IMR-90 (cell line): ENCODE results near the gene DCTN1. TPM values are rescaled to one million over a fixed set of nuclear protein-coding genes. Genes with fewer than 3 reads are reported as not detected.

ENCODE experiments used
- ATAC-seq: fragments of 200-7000 bp; cut with Tn5 transposase; 2 replicates; pipeline ENCODE4 v1.9.1; 2020; ENCODE audit warnings: low read depth, mild to moderate bottlenecking, moderate library complexity
- BruUV-seq: library from RNA; stranded (reverse); fragments of 400-500 nt; replicated peaks from 2 replicates; lab custom pipeline; 2021; lab: Mats Ljungman, UMichigan
- CTCF ChIA-PET: fragments of 300-600 bp; formaldehyde crosslinking; extraction: SDS; loops from one replicate; lab custom pipeline; 2021; ENCODE audit warnings: antibody characterized with exemption; lab: Yijun Ruan, JAX
- POLR2A ChIA-PET: fragments of 300-600 bp; sonication (Branson Sonifier 250); formaldehyde crosslinking; loops from one replicate; lab custom pipeline; 2022; ENCODE audit warnings: antibody characterized with exemption; ENCODE audit not compliant: unreplicated experiment; lab: Charles Lee
- DNase-seq: peaks from one replicate; pipeline ENCODE4 v3.0.0; 2013
- H2AFZ ChIP-seq: replicated peaks from 2 replicates; pipeline ENCODE3; 2013; ENCODE audit warnings: low read length, mild to moderate bottlenecking; ENCODE audit not compliant: poor library complexity
- H2AK5ac ChIP-seq: 2 replicates; pipeline ENCODE4 v1.6.1; 2013; ENCODE audit warnings: low read depth, low read length, inconsistent platforms
- H2AK9ac ChIP-seq: replicated peaks from 2 replicates; pipeline ENCODE3; 2013; ENCODE audit warnings: mild to moderate bottlenecking, low read depth, low read length, moderate library complexity; ENCODE audit not compliant: poor library complexity
- H2BK120ac ChIP-seq: 2 replicates; pipeline ENCODE4 v1.6.1; 2013; ENCODE audit warnings: low read depth, low read length, inconsistent platforms
- H2BK15ac ChIP-seq: 3 replicates; pipeline ENCODE4 v1.6.1; 2013; ENCODE audit warnings: low read depth, low read length, inconsistent platforms
- H2BK20ac ChIP-seq: 2 replicates; pipeline ENCODE4 v1.6.1; 2013; ENCODE audit warnings: low read depth, mild to moderate bottlenecking, inconsistent platforms, low read length, moderate library complexity
- H2BK5ac ChIP-seq: 2 replicates; pipeline ENCODE4 v1.6.1; 2013; ENCODE audit warnings: mild to moderate bottlenecking, low read depth, low read length, inconsistent platforms; ENCODE audit not compliant: poor library complexity, severe bottlenecking
- H3K14ac ChIP-seq: replicated peaks from 2 replicates; pipeline ENCODE4 v1.6.1; 2013; ENCODE audit warnings: low read depth, low read length, inconsistent platforms
- H3K18ac ChIP-seq: 2 replicates; pipeline ENCODE4 v1.6.1; 2013; ENCODE audit warnings: low read depth, low read length, control low read depth
- H3K23ac ChIP-seq: 2 replicates; pipeline ENCODE4 v1.6.1; 2013; ENCODE audit warnings: low read depth, low read length, inconsistent platforms
- H3K27ac ChIP-seq: 2 replicates; pipeline ENCODE4 v1.5.1; 2013; ENCODE audit warnings: mild to moderate bottlenecking, control low read depth, low read length; ENCODE audit not compliant: insufficient read depth
- H3K27me3 ChIP-seq: 2 replicates; pipeline ENCODE4 v1.6.1; 2013; ENCODE audit warnings: low read length; ENCODE audit not compliant: control insufficient read depth, insufficient read depth
- H3K36me3 ChIP-seq: 2 replicates; pipeline ENCODE4 v1.6.1; 2013; ENCODE audit warnings: low read length, mixed read lengths; ENCODE audit not compliant: control insufficient read depth, insufficient read depth
- H3K4ac ChIP-seq: 2 replicates; pipeline ENCODE4 v1.6.1; 2013; ENCODE audit warnings: low read depth, low read length, inconsistent platforms
- H3K4me1 ChIP-seq: 2 replicates; pipeline ENCODE4 v1.6.1; 2013; ENCODE audit warnings: low read length, mixed read lengths; ENCODE audit not compliant: control insufficient read depth, insufficient read depth
- H3K4me2 ChIP-seq: 2 replicates; pipeline ENCODE4 v1.6.1; 2013; ENCODE audit warnings: low read depth, mild to moderate bottlenecking, control low read depth, low read length, moderate library complexity
- H3K4me3 ChIP-seq: 2 replicates; pipeline ENCODE4 v1.5.1; 2013; ENCODE audit warnings: low read depth, mild to moderate bottlenecking, control low read depth, low read length, moderate library complexity; ENCODE audit not compliant: insufficient read depth
- H3K56ac ChIP-seq: 2 replicates; pipeline ENCODE4 v1.6.1; 2013; ENCODE audit warnings: low read length, inconsistent platforms; ENCODE audit not compliant: insufficient read depth; ENCODE audit errors: extremely low read depth
- H3K79me1 ChIP-seq, 2 experiments: 2 replicates each; pipeline ENCODE4 v1.6.1; 2013; ENCODE audit warnings: low read length in 2 of 2, inconsistent platforms in 1 of 2, low read depth in 1 of 2
- H3K9ac ChIP-seq: 2 replicates; pipeline ENCODE4 v1.6.1; 2013; ENCODE audit warnings: low read depth, low read length, control low read depth
- H3K9me1 ChIP-seq: 2 replicates; pipeline ENCODE4 v1.6.1; 2013; ENCODE audit warnings: low read length, inconsistent platforms; ENCODE audit not compliant: insufficient read depth
- H3K9me3 ChIP-seq: 2 replicates; pipeline ENCODE4 v1.6.1; 2013; ENCODE audit warnings: low read length; ENCODE audit not compliant: control insufficient read depth, insufficient read depth
- H4K20me1 ChIP-seq: 2 replicates; pipeline ENCODE4 v1.6.1; 2013; ENCODE audit warnings: low read length, inconsistent platforms; ENCODE audit not compliant: insufficient read depth
- H4K5ac ChIP-seq: 2 replicates; pipeline ENCODE4 v1.6.1; 2013; ENCODE audit warnings: mild to moderate bottlenecking, low read depth, low read length, control low read depth
- H4K8ac ChIP-seq, 2 experiments: 2 replicates each; pipeline ENCODE4 v1.6.1; 2013; ENCODE audit warnings: low read depth in 2 of 2, low read length in 2 of 2, control low read depth in 1 of 2, inconsistent platforms in 1 of 2
- H4K91ac ChIP-seq: 2 replicates; pipeline ENCODE4 v1.6.1; 2013; ENCODE audit warnings: low read depth, low read length, inconsistent platforms; ENCODE audit not compliant: insufficient read depth
- CTCF ChIP-seq: conservative IDR thresholded peaks from 2 replicates; pipeline ENCODE4 v1.5.1; 2012; ENCODE audit warnings: mild to moderate bottlenecking, low read depth, low read length, improper control_type of control experiment
- RCOR1 ChIP-seq: IDR thresholded peaks from 2 replicates; pipeline ENCODE4 v1.6.1; 2012; ENCODE audit warnings: mild to moderate bottlenecking, low read length, improper control_type of control experiment; ENCODE audit not compliant: insufficient replicate concordance
- WGBS, 2 experiments: methylation state at CpG; one replicate each; pipeline versions ENCODE4 v1.1.5 to v1.1.7; 2013; ENCODE audit warnings: missing lambda C conversion rate in 2 of 2; ENCODE audit not compliant: insufficient read length in 1 of 2; ENCODE audit errors: extremely low coverage in 2 of 2; 5-methylcytosine and 5-hydroxymethylcytosine counted together
- dilution Hi-C: fragments of 300-500 bp; cut with HindIII; formaldehyde crosslinking; loops from one replicate; pipeline ENCODE4 v1.14.3; 2018; ENCODE audit warnings: low sequenced_read_pairs; ENCODE audit not compliant: unreplicated experiment
- in situ Hi-C: fragments of 300-500 bp; cut with MboI; formaldehyde crosslinking; loops from 3 replicates; pipeline ENCODE4 v1.14.3; 2019; ENCODE audit warnings: low sequenced_read_pairs, inconsistent platforms, mixed read lengths
- intact Hi-C: fragments of 100-400 bp; cut with micrococcal nuclease; formaldehyde crosslinking; loops from 2 replicates; pipeline ENCODE4 v1.10.0; 2022
- polyA plus RNA-seq, 3 experiments: library from polyadenylated mRNA; depleted of rRNA; stranded (reverse); fragments of >200 nt; gene quantifications; 2 replicates each; pipeline ENCODE4 v1.2.3, GENCODE V29; 2012; ENCODE audit warnings: low replicate concordance in 1 of 3
- total RNA-seq: library from RNA; depleted of rRNA; stranded (reverse); fragments of >200 nt; gene quantifications from 2 replicates; pipeline ENCODE4 v1.2.3, GENCODE V29; 2012

DCTN1 gene
- total and polyA plus RNA-seq, 2 of the 4 experiments (the other 2 are of a cell fraction) = 136 to 204 TPM

- dilution Hi-C loops (no loop called here), in situ Hi-C loops (no loop called here), intact Hi-C loops (no loop called here)
- no peak overlapping the region for H3K27ac ChIP-seq
- H3K23ac ChIP-seq = no peak overlapping the region
- no peak overlapping the region for H2AK9ac ChIP-seq
- POLR2A ChIA-PET = no interaction called here
- no peak for DNase-seq
- H4K91ac ChIP-seq = no peak overlapping the region
- H2BK20ac ChIP-seq = no peak overlapping the region
- ATAC-seq = no peak
- no peak overlapping the region for H3K9ac ChIP-seq
- H3K9me1 ChIP-seq = peaks cover 4% of the 10 kb centered on the region
- no peak overlapping the region for H3K56ac ChIP-seq
- no peaks in the 10 kb centered on the region for H3K79me1 ChIP-seq
- H2BK15ac ChIP-seq = no peak overlapping the region
- no peak overlapping the region for H3K18ac ChIP-seq
- H3K14ac ChIP-seq = no peak overlapping the region
- H3K27me3 ChIP-seq = peaks cover 31% of the 10 kb centered on the region
- no peak overlapping the region for H2AFZ ChIP-seq
- H2AK5ac ChIP-seq = no peak overlapping the region
- CTCF ChIA-PET = no interaction called here
- no peak overlapping the region for H4K8ac ChIP-seq
- no peak overlapping the region for H2BK5ac ChIP-seq
- no TSS peak for BruUV-seq
- no peaks in the 10 kb centered on the region for H3K4me1 ChIP-seq
- H3K4me3 ChIP-seq = no peak overlapping the region
- H3K4me2 ChIP-seq = no peak overlapping the region
- no peak overlapping the region for H2BK120ac ChIP-seq
- WGBS, 2 experiments = no CpG with 5 or more reads among the region's 3 CpGs
- H3K4ac ChIP-seq = no peak overlapping the region
- H4K5ac ChIP-seq = no peak overlapping the region
- no peaks in the 10 kb centered on the region for H3K36me3 ChIP-seq
- no peak for TF ChIP-seq RCOR1
- TF ChIP-seq CTCF = peak; percentile 12; the same call in 1 of the 2 replicates
- H4K20me1 ChIP-seq = no peaks in the 10 kb centered on the region
- no peaks in the 10 kb centered on the region for H3K9me3 ChIP-seq
These were observed 36.7 kb upstream of the DCTN1 start for GRCh38 chr2:74416778-74417177.
